Activated naive CD4-positive, alpha-beta T cell treated with anti-CD3 and anti-CD28 coated beads, Interleukin-2, amount 50 U/mL, for 24 hours (primary cell): ENCODE measurements around the gene REEP6.
"Not testable (repeated sequence)": the region's sequence is repeated elsewhere in the genome, so short reads cannot be mapped to it uniquely, and the experiment has no call there.

ENCODE experiments used
- H3K27ac Mint-ChIP-seq: one replicate; pipeline ENCODE4 v1.8.0; 2021; ENCODE audit warnings: mild to moderate bottlenecking, mixed read lengths
- H3K27me3 Mint-ChIP-seq: one replicate; pipeline ENCODE4 v1.8.0; 2021; ENCODE audit warnings: mixed read lengths
- H3K36me3 Mint-ChIP-seq: one replicate; pipeline ENCODE4 v1.8.0; 2021; ENCODE audit warnings: mixed read lengths
- H3K4me1 Mint-ChIP-seq: one replicate; pipeline ENCODE4 v1.8.0; 2021; ENCODE audit warnings: mixed read lengths
- H3K4me3 Mint-ChIP-seq: one replicate; pipeline ENCODE4 v1.8.0; 2021; ENCODE audit warnings: mild to moderate bottlenecking, mixed read lengths
- H3K9me3 Mint-ChIP-seq: one replicate; pipeline ENCODE4 v1.8.0; 2021; ENCODE audit warnings: mixed read lengths

Gene REEP6

DNA sequence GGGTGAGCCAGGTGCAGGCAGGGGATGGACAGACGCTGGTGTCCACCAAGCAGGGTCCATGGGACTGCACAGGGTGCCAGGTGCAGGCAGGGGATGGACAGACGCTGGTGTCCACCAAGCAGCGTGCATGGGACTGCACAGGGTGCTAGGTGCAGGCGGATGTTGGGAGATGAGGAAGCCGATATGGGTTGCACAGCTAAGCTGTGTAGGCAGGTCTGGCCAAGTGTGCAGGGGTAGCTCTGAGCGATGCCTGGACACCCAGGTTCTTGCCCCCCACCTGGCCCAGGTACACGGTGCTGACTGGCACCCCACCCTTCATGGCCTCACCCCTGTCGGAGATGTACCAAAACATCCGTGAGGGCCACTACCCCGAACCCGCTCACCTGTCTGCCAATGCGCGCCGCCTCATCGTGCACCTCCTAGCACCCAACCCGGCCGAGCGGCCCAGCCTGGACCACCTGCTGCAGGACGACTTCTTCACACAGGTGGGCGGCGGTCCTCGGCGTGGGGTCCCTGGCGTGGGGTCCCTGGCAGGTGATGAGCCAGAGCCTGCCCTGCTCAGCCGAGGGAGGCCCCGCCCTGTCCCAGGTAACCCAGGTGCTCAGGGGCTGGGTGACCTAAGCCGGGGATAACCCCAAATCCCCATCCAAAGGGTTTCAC lies 36.8 kb downstream of the REEP6 start:
- peak overlapping the region; percentile 65 for H3K27ac Mint-ChIP-seq
- H3K9me3 Mint-ChIP-seq = no peaks in the 10 kb centered on the region
- peaks cover 21% of the 10 kb centered on the region for H3K27me3 Mint-ChIP-seq
- no peaks in the 10 kb centered on the region for H3K36me3 Mint-ChIP-seq
- H3K4me1 Mint-ChIP-seq = peaks cover 6% of the 10 kb centered on the region
- no peak overlapping the region for H3K4me3 Mint-ChIP-seq

DNA sequence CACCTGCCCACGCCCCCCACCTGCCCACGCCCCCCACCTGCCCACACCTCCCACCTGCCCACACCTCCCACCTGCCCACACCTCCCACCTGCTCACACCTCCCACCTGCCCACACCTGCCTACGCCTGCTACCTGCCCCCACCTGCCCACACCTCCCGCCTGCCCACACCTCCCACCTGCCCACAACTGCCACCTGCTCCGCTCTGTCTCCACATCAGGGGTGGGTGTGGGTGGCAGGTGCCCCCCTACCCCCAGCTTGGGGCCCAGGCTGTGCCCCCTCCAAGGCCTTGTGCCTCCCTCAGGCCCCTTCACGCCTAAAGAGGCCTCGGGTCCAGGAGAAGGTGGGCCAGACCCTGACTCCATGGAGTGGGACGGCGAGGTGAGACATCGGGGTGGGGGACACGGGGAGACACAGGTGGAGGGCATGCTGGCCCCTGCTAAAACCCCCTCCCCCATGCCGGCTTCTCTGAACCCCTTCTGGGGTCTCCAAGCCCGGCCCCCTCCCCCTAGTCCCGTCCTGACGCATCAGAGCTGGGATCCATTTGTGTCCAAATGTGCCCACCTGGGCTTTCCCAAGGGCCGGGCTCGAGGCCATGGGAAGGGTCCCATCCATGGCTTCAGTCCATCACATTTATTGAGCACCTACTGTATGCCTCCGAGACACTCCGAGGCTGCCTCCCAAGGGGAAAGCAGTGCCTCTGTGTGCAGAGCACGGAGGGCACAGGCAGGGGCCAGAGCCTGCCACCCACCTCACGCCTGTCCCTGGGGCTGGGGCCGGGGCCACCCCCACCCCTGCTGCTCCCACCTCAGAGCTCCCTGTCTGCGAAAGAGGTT lies 37.8 kb downstream of the REEP6 start:
- Mint-ChIP-seq H3K4me1 (peaks cover 6% of the 10 kb centered on the region), H3K9me3 (no peaks in the 10 kb centered on the region), H3K36me3 (no peaks in the 10 kb centered on the region), H3K27ac (no peak overlapping the region), H3K4me3 (no peak overlapping the region), H3K27me3 (peaks cover 20% of the 10 kb centered on the region)

DNA sequence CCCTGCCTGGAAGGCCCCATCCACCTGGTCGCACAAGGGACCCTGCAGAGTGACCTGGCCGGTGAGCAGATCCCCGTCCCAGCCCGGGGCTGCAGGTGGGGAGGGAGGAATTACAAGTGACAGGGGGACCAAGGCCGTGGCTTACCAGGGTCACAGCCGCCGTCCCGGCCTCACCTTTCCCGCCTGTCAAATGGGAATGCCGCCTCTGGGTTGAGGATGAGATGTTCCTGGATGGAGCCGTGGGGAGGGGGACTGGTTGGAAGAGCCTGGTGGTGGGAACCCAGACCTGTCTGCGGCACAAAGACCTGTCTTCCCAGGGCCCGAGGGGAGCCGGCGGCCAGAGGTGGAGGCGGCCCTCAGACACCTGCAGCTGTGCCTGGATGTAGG lies 38.4 kb downstream of the REEP6 start:
- Mint-ChIP-seq H3K36me3 (no peaks in the 10 kb centered on the region), H3K4me3 (no peak overlapping the region), H3K9me3 (no peaks in the 10 kb centered on the region), H3K4me1 (peaks cover 5% of the 10 kb centered on the region), H3K27ac (no peak overlapping the region), H3K27me3 (peaks cover 19% of the 10 kb centered on the region)

DNA sequence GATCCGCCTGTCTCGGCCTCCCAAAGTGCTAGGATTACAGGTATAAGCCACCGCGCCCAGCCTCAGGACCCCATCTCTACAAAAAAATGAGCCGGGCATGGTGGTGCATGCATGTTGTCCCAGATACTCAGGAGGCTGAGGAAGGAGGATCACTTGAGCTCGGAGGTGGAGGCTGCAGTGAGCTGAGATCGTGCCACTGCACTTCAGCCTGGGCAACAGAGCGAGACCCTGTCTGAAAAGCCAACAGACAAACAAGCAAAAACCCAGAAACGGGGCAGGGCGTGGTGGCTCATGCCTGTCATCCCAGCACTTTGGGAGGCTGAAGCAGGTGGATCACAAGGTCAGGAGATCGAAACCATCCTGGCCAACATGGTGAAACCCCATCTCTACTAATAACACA lies 39.9 kb downstream of the REEP6 start:
- peaks cover 13% of the 10 kb centered on the region for H3K27me3 Mint-ChIP-seq
- not testable (repeated sequence) for H3K27ac Mint-ChIP-seq, H3K36me3 Mint-ChIP-seq, H3K4me1 Mint-ChIP-seq, H3K9me3 Mint-ChIP-seq, H3K4me3 Mint-ChIP-seq

DNA sequence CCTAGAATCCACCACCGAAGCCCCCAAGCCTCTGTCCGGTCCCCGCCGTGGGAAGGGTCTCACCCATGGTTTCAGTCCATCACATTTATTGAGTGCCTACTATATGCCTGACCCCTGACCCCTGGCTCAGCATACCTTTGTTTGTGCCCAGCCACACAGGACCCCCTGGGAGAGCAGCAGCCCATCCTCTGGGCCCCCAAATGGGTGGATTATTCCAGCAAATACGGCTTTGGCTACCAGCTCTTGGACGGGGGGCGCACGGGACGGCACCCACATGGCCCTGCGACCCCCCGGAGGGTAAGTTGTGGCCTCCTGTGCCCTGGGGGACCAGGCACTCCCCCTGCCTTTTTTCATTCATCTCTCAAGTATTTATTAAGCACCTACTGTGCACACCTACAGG lies 40.6 kb downstream of the REEP6 start:
- H3K36me3 Mint-ChIP-seq = no peaks in the 10 kb centered on the region
- no peaks in the 10 kb centered on the region for H3K9me3 Mint-ChIP-seq
- no peak overlapping the region for H3K4me3 Mint-ChIP-seq
- H3K4me1 Mint-ChIP-seq = no peaks in the 10 kb centered on the region
- peaks cover 6% of the 10 kb centered on the region for H3K27me3 Mint-ChIP-seq
- H3K27ac Mint-ChIP-seq = no peak overlapping the region

DNA sequence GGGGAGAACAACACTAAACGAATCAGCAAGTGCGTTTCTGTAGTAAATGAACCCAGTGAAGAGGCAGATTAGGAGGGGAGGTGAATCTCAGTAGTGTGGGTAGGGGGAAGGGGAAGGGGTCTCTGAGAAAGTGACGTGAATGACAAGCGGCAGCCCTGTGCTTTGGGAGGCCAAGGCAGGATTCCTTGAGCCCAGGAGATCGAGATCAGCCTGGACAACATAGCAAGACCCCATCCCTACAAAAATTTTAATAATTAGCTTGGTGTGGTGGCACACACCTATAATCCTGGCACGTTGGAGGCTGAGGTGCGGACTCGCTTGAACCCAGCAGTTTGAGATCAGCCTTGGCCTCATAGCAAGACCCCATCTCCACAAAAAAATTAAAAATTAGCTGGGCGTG lies 41.0 kb downstream of the REEP6 start:
- Mint-ChIP-seq H3K4me3 (no peak overlapping the region), H3K36me3 (no peaks in the 10 kb centered on the region), H3K27ac (no peak overlapping the region), H3K4me1 (no peaks in the 10 kb centered on the region), H3K27me3 (peaks cover 6% of the 10 kb centered on the region), H3K9me3 (no peaks in the 10 kb centered on the region)

DNA sequence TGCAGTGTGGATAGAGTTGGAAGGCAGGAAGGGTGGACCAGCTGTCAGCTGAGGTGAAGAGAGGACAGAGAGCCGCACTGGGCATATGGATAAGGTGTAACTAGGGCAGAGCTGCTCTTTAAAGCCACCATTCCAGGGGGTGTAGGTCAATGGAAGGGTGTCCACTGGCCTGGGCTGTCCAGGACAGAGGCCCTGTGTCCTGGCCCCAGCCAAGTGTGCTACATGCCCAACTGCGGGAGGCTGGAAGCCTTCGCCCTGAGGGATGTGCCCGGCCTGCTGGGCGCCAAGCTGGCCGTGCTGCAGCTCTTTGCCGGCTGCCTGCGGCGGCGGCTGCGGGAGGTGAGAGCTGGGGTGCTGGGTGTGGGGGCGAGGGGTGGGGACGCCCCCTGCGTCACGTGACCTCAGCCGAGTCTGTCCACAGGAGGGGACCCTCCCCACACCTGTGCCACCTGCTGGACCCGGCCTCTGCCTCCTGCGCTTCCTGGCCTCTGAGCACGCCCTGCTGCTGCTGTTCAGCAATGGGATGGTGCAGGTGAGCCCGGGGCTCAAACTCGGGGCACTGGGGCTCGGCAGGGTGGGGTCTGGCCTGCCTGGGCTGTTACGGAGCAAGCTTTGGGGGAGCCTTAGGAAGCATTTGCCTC lies 42.6 kb downstream of the REEP6 start:
- peaks cover 6% of the 10 kb centered on the region for H3K27me3 Mint-ChIP-seq
- H3K4me1 Mint-ChIP-seq = no peaks in the 10 kb centered on the region
- H3K36me3 Mint-ChIP-seq = no peaks in the 10 kb centered on the region
- no peak overlapping the region for H3K27ac Mint-ChIP-seq
- no peaks in the 10 kb centered on the region for H3K9me3 Mint-ChIP-seq
- H3K4me3 Mint-ChIP-seq = no peak overlapping the region

DNA sequence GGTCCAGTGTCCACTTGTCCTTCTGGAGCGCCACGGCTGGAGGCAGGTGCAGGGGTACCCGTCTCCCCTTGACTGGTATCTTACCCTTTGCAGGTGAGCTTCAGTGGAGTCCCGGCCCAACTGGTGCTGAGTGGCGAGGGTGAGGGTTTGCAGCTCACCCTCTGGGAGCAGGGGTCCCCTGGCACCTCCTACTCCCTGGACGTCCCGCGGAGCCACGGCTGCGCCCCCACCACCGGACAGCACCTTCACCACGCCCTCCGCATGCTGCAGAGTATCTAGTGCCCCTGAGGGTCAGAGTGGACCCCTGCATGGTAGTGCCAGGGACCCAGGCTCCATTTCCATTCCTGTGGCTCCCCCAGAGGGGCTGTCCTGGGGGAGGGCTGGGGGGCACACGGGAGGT lies 44.0 kb downstream of the REEP6 start:
- peaks cover 7% of the 10 kb centered on the region for H3K27me3 Mint-ChIP-seq
- no peaks in the 10 kb centered on the region for H3K4me1 Mint-ChIP-seq
- H3K9me3 Mint-ChIP-seq = no peaks in the 10 kb centered on the region
- no peak overlapping the region for H3K4me3 Mint-ChIP-seq
- no peak overlapping the region for H3K27ac Mint-ChIP-seq
- no peaks in the 10 kb centered on the region for H3K36me3 Mint-ChIP-seq

DNA sequence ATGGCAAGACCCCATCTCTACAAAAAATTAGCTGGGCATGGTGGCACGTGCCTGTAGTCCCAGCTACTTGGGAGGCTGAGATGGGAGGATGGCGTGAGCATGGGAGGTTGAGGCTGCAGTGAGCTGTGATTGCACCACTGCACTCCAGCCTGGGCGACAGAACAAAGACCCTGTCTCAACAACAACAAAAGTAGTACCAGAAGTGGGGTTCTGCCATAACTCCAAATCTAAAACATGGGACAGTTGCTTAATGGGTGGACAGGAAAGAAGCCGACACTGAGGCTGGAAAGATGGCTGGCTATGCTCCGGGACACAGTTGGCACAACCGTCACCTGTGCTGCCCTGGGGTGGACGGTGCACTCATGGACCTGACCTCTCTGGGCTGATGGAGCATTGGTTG lies 44.7 kb downstream of the REEP6 start:
- not testable (repeated sequence) for H3K9me3 Mint-ChIP-seq, H3K4me3 Mint-ChIP-seq, H3K27me3 Mint-ChIP-seq, H3K36me3 Mint-ChIP-seq, H3K27ac Mint-ChIP-seq, H3K4me1 Mint-ChIP-seq

DNA sequence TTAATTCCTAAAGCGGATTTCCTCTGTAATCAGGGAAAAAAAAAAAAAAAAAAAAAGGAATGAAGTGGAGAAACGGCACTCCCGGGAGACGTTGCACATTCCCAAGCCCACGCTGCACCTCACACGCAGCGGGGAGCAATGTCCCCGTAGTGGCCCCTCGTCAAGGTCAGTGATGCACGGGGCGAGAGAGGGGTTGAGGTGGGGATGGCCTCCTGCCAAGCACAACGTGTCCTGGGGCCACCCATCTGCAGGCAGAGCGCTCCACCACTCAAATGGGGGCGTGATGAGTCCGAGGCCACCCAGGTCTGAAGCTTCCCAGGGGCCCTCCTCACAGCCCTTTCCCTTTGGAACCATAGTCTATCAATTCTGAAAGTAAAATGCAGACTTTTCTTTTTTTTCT lies 48.0 kb downstream of the REEP6 start:
- Mint-ChIP-seq H3K9me3 (no peaks in the 10 kb centered on the region), H3K27me3 (peaks cover 13% of the 10 kb centered on the region), H3K27ac (no peak overlapping the region), H3K4me3 (no peak overlapping the region), H3K4me1 (no peaks in the 10 kb centered on the region), H3K36me3 (no peaks in the 10 kb centered on the region)

DNA sequence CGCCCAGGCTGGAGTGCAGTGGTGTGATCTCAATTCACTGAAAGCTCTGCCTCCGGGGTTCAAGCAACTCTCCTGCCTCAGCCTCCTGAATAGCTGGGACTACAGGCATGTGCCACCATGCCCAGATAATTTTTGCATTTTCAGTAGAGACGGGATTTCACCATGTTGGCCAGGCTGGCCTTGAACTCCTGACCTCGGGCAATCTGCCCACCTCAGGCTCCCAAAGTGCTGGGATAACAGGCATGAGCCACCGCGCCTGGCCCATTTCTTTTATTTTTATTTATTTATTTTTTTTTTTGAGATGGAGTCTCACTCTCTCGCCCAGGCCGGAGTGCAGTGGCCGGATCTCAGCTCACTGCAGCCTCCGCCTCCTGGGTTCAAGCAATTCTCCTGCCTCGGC lies 48.8 kb downstream of the REEP6 start:
- not testable (repeated sequence) for H3K4me1 Mint-ChIP-seq, H3K4me3 Mint-ChIP-seq, H3K9me3 Mint-ChIP-seq, H3K36me3 Mint-ChIP-seq, H3K27ac Mint-ChIP-seq
- H3K27me3 Mint-ChIP-seq = peaks cover 13% of the 10 kb centered on the region

DNA sequence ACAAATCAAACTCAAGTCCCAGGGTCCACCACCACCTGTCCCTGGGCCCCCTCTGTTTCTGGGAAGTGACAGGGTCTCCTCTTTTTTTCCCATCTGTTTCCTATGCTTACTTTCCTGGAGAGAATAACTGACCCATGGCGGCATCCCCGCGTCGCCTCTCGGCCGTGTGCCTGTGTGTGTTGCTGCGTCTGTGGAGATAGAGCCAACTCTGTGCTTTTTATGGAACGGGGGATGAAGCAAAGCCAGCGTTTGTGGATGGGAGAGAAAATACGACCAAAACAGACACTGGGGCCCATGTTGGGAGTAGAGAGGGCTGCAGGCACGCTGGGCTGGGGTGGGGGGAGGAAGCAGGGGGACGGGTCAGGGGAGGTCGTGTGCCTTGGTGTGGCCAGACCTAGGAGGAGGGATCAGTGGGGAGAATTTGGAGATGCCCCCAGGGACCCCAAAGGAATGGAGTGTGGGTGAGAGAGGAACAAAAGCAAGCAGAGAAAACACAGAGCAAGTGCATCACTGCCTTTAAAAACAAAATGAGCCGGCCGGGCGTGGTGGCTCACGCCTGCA lies 49.5 kb downstream of the REEP6 start:
- H3K9me3 Mint-ChIP-seq = no peaks in the 10 kb centered on the region
- H3K27me3 Mint-ChIP-seq = peaks cover 11% of the 10 kb centered on the region
- no peak overlapping the region for H3K27ac Mint-ChIP-seq
- no peaks in the 10 kb centered on the region for H3K4me1 Mint-ChIP-seq
- no peak overlapping the region for H3K4me3 Mint-ChIP-seq
- H3K36me3 Mint-ChIP-seq = no peaks in the 10 kb centered on the region
